Ovary (tissue), 3 donors: Measurements from ENCODE around the gene MYF6.

ENCODE experiments used
- CTCF ChIP-seq, 3 donors: fragments of 450-650 bp in 2 of 3; fragments of 200-600 bp in 1 of 3; IDR thresholded peaks; one replicate each; pipeline versions ENCODE4 v1.5.1 to v1.8.0; 2016 to 2022; ENCODE audit warnings: antibody characterized with exemption in 3 of 3, mild to moderate bottlenecking in 1 of 3
- POLR2A ChIP-seq: fragments of 450-650 bp; IDR thresholded peaks from one replicate; pipeline ENCODE4 v1.6.1; 2017; ENCODE audit warnings: antibody characterized with exemption, mild to moderate bottlenecking, moderate library complexity
- donor health status: DM: no; HTN: no; CAD: no.

GRCh38 chr12:80712866-80713265, 5.4 kb downstream of the MYF6 start:
- no peak for TF ChIP-seq CTCF (IDR thresholded peaks at IDR 0.05)
- no peak for TF ChIP-seq POLR2A
